ENCODE measurements around the gene TNFRSF4. TPM values are rescaled to one million over a fixed set of nuclear protein-coding genes. Genes with fewer than 3 reads are reported as not detected.
A peak's percentile ranks its signal among the peaks of the same experiment; 100 is the strongest.

TNFRSF4 gene
- total RNA-seq, 1 donor from 2014 or later = 7.7 TPM

- DNase-seq (no peak), ATAC-seq (no peak)
- intact Hi-C loops (cut with DNase I) = no loop called here
- Histone ChIP-seq H3K27ac (no peak overlapping the region), H3K4me3 (no peak overlapping the region), H3K36me3 (no peaks in the 10 kb centered on the region), H3K9me3 (no peaks in the 10 kb centered on the region), H3K4me1 (peaks cover 4% of the 10 kb centered on the region), H3K27me3 (peaks cover 18% of the 10 kb centered on the region)
- TF ChIP-seq CTCF (IDR thresholded peaks at IDR 0.05) = no peak
These were observed 48.0 kb downstream of the TNFRSF4 start for GRCh38 chr1:1165900-1166421.

- H3K9me3 ChIP-seq = no peaks in the 10 kb centered on the region
- H3K4me3 ChIP-seq = no peak overlapping the region
- ATAC-seq (no peak), DNase-seq (no peak)
- H3K27ac ChIP-seq = no peak overlapping the region
- no peak for TF ChIP-seq CTCF (IDR thresholded peaks at IDR 0.05)
- no peaks in the 10 kb centered on the region for H3K36me3 ChIP-seq
- H3K27me3 ChIP-seq = peaks cover 15% of the 10 kb centered on the region
- peaks cover 4% of the 10 kb centered on the region for H3K4me1 ChIP-seq
- intact Hi-C loops (cut with DNase I) = no loop called here
These were observed 48.5 kb downstream of the TNFRSF4 start for GRCh38 chr1:1165485-1165884.

GRCh38 chr1:1164701-1165451, 49.1 kb downstream of the TNFRSF4 start:
- TF ChIP-seq CTCF (IDR thresholded peaks at IDR 0.05) = no peak
- DNase-seq (no peak), ATAC-seq (no peak)
- Histone ChIP-seq H3K4me3 (peak overlapping the region; percentile 48), H3K36me3 (no peaks in the 10 kb centered on the region), H3K9me3 (no peaks in the 10 kb centered on the region), H3K27me3 (peaks cover 14% of the 10 kb centered on the region), H3K4me1 (peaks cover 4% of the 10 kb centered on the region), H3K27ac (no peak overlapping the region)
- intact Hi-C loops (cut with DNase I) = no loop called here

- no peak for ATAC-seq
- intact Hi-C loops (cut with DNase I) = no loop called here
- Histone ChIP-seq H3K36me3 (no peaks in the 10 kb centered on the region), H3K9me3 (no peaks in the 10 kb centered on the region), H3K4me1 (peaks cover 4% of the 10 kb centered on the region), H3K27me3 (peaks cover 8% of the 10 kb centered on the region), H3K4me3 (peak overlapping the region; percentile 48), H3K27ac (no peak overlapping the region)
- no peak for TF ChIP-seq CTCF (IDR thresholded peaks at IDR 0.05)
- no peak for DNase-seq
These were observed 49.6 kb downstream of the TNFRSF4 start for GRCh38 chr1:1164361-1164700.

GRCh38 chr1:1163538-1164070, 50.3 kb downstream of the TNFRSF4 start:
- peaks cover 1% of the 10 kb centered on the region for H3K27me3 ChIP-seq
- no peak for ATAC-seq
- TF ChIP-seq CTCF (IDR thresholded peaks at IDR 0.05) = no peak
- no peak for DNase-seq
- peak overlapping the region; percentile 48 for H3K4me3 ChIP-seq
- no peaks in the 10 kb centered on the region for H3K9me3 ChIP-seq
- peak overlapping the region; percentile 66 for H3K27ac ChIP-seq
- intact Hi-C loops (cut with DNase I) = no loop called here
- H3K4me1 ChIP-seq = peaks cover 7% of the 10 kb centered on the region
- H3K36me3 ChIP-seq = no peaks in the 10 kb centered on the region
